Neural progenitor cell (in vitro differentiated cells): ENCODE measurements around the gene MKRN2OS. TPM values are rescaled to one million over a fixed set of nuclear protein-coding genes. Genes with fewer than 3 reads are reported as not detected.

Experiments
- DNase-seq: peaks from one replicate; pipeline ENCODE4 v3.0.0-alpha.2; 2016; ENCODE audit warnings: low spot score
- H2AFZ ChIP-seq: fragments of 200-600 bp; sonication (generic); replicated peaks from 2 replicates; pipeline ENCODE4 v1.6.1; 2016; ENCODE audit warnings: antibody characterized with exemption
- H3F3A ChIP-seq: fragments of 200-600 bp; sonication (generic); 2 replicates; pipeline ENCODE4 v1.6.1; 2016; ENCODE audit warnings: antibody characterized with exemption, low read depth
- H3K27ac ChIP-seq: fragments of 200-600 bp; sonication (generic); 2 replicates; pipeline ENCODE4 v1.5.1; 2016; ENCODE audit warnings: mild to moderate bottlenecking
- H3K27me3 ChIP-seq: fragments of 200-600 bp; sonication (generic); 2 replicates; pipeline ENCODE4 v1.6.1; 2016; ENCODE audit warnings: mild to moderate bottlenecking, moderate library complexity
- H3K36me3 ChIP-seq: fragments of 200-600 bp; sonication (generic); 2 replicates; pipeline ENCODE4 v1.5.1; 2016
- H3K4me1 ChIP-seq: fragments of 200-600 bp; sonication (generic); 2 replicates; pipeline ENCODE4 v1.6.1; 2016; ENCODE audit warnings: mixed run types
- H3K4me2 ChIP-seq: fragments of 200-600 bp; sonication (generic); 2 replicates; pipeline ENCODE4 v1.6.1; 2016
- H3K4me3 ChIP-seq: fragments of 200-600 bp; sonication (generic); 2 replicates; pipeline ENCODE4 v1.5.1; 2016
- H3K79me2 ChIP-seq: fragments of 200-600 bp; sonication (generic); 2 replicates; pipeline ENCODE4 v1.6.1; 2016; ENCODE audit warnings: low read depth
- H3K9ac ChIP-seq: fragments of 200-600 bp; sonication (generic); 2 replicates; pipeline ENCODE4 v1.6.1; 2016
- H3K9me3 ChIP-seq: fragments of 200-600 bp; sonication (generic); 2 replicates; pipeline ENCODE4 v1.5.1; 2016; ENCODE audit warnings: low read depth
- H4K20me1 ChIP-seq: fragments of 200-600 bp; sonication (generic); 2 replicates; pipeline ENCODE4 v1.6.1; 2016; ENCODE audit warnings: low read depth
- H3K27ac Mint-ChIP-seq: 3 replicates; pipeline ENCODE4 v1.8.0; 2021; ENCODE audit warnings: mixed read lengths
- H3K27me3 Mint-ChIP-seq: 2 replicates; pipeline ENCODE4 v1.8.0; 2022; ENCODE audit warnings: low read depth, mild to moderate bottlenecking, inconsistent platforms, moderate library complexity, mixed read lengths; ENCODE audit not compliant: insufficient read depth
- H3K36me3 Mint-ChIP-seq: 3 replicates; pipeline ENCODE4 v1.8.0; 2021; ENCODE audit warnings: mixed read lengths
- H3K4me1 Mint-ChIP-seq: 3 replicates; pipeline ENCODE4 v1.8.0; 2021; ENCODE audit warnings: mixed read lengths
- H3K4me3 Mint-ChIP-seq: 3 replicates; pipeline ENCODE4 v1.8.0; 2021; ENCODE audit warnings: mild to moderate bottlenecking, moderate library complexity, mixed read lengths
- H3K9me3 Mint-ChIP-seq: 3 replicates; pipeline ENCODE4 v1.8.0; 2020; ENCODE audit warnings: mixed read lengths
- EZH2 ChIP-seq: fragments of 200-600 bp; sonication (generic); IDR thresholded peaks from 2 replicates; pipeline ENCODE4 v1.6.1; 2017; ENCODE audit warnings: antibody characterized with exemption, mild to moderate bottlenecking, moderate library complexity
- EZH2phosphoT487 ChIP-seq: fragments of 200-600 bp; sonication (generic); IDR thresholded peaks from 2 replicates; pipeline ENCODE4 v1.6.1; 2017; ENCODE audit warnings: antibody characterized with exemption
- total RNA-seq: library from RNA; depleted of rRNA; stranded (reverse); fragments of >200 nt; gene quantifications from 2 replicates; pipeline ENCODE4 v1.2.3, GENCODE V29; 2015; ENCODE audit warnings: low replicate concordance
- TF ChIP-seq, protein P1 (sequence below): fragments of 200-600 bp; sonication (generic); IDR thresholded peaks from 2 replicates; pipeline ENCODE4 v1.5.1; 2017; ENCODE audit warnings: antibody characterized with exemption, mild to moderate bottlenecking

MKRN2OS gene, protein sequence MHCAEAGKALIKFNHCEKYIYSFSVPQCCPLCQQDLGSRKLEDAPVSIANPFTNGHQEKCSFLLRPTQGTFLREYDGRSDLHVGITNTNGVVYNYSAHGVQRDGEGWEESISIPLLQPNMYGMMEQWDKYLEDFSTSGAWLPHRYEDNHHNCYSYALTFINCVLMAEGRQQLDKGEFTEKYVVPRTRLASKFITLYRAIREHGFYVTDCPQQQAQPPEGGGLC
- total RNA-seq, result not detected in 2 replicates

DNA sequence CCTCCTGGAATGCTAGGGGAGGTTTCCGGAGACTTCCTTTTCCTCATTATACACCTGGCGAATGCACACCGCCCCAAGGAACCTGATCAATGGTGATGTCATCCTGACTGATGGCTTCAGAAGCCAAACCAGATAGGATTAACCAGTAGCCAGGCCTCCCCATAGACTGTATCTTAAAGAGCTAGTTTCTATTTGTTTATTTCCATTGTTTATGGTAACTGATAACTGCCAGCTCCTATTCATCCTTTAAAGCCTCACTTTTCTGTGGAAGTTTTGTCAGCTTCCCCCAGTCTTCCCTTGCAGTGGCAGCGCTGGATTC is at the start of gene MKRN2OS:
Gene MKRN2OS (minus strand): TSS at position 27 of the 319 bp plus-strand sequence. CDS start 35 bp downstream, outside the sequence.
- Mint-ChIP-seq H3K27me3 (no peaks in the 10 kb centered on the region), H3K4me3 (no peak within 1 kb of the TSS), H3K4me1 (peaks cover 12% of the 10 kb centered on the region), H3K27ac (no peak within 1 kb of the TSS), H3K9me3 (no peaks in the 10 kb centered on the region), H3K36me3 (no peaks in the 10 kb centered on the region)
- Histone ChIP-seq H3K4me2 (peak within 1 kb of the TSS; percentile 1), H3K4me3 (no peak within 1 kb of the TSS), H3K9me3 (no peaks in the 10 kb centered on the region), H2AFZ (no peak within 1 kb of the TSS), H3K36me3 (no peaks in the 10 kb centered on the region), H3K79me2 (no peaks in the 10 kb centered on the region), H4K20me1 (no peaks in the 10 kb centered on the region), H3F3A (no peaks in the 10 kb centered on the region), H3K27ac (no peak within 1 kb of the TSS), H3K4me1 (peaks cover 8% of the 10 kb centered on the region), H3K9ac (no peak within 1 kb of the TSS), H3K27me3 (peaks cover 9% of the 10 kb centered on the region)
- TF ChIP-seq, protein P1, sequence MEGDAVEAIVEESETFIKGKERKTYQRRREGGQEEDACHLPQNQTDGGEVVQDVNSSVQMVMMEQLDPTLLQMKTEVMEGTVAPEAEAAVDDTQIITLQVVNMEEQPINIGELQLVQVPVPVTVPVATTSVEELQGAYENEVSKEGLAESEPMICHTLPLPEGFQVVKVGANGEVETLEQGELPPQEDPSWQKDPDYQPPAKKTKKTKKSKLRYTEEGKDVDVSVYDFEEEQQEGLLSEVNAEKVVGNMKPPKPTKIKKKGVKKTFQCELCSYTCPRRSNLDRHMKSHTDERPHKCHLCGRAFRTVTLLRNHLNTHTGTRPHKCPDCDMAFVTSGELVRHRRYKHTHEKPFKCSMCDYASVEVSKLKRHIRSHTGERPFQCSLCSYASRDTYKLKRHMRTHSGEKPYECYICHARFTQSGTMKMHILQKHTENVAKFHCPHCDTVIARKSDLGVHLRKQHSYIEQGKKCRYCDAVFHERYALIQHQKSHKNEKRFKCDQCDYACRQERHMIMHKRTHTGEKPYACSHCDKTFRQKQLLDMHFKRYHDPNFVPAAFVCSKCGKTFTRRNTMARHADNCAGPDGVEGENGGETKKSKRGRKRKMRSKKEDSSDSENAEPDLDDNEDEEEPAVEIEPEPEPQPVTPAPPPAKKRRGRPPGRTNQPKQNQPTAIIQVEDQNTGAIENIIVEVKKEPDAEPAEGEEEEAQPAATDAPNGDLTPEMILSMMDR, result no peak
- no peak for TF ChIP-seq EZH2phosphoT487
- TF ChIP-seq EZH2, result no peak
- peak; percentile 67 for DNase-seq

DNA sequence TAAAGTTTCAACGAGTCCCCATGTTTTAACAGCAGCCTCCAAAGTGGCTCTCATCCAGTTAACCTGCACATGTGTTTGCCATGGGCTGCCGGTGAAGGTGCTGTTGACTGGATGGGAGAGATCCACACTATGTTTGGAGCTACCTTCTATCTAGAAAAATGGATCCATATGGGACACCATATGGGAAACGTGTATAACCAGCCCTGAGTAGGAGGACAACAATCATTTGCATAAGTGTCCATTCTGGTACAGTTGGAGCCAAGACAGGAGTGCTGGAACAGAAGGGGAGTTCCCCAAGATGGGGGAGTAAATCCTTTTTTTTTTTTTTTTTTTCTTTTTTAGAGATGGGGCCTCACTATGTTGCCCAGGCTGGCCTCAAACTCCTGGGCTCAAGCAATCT is 48.2 kb upstream of the MKRN2OS start:
- peaks cover 47% of the 10 kb centered on the region for H3K36me3 Mint-ChIP-seq

DNA sequence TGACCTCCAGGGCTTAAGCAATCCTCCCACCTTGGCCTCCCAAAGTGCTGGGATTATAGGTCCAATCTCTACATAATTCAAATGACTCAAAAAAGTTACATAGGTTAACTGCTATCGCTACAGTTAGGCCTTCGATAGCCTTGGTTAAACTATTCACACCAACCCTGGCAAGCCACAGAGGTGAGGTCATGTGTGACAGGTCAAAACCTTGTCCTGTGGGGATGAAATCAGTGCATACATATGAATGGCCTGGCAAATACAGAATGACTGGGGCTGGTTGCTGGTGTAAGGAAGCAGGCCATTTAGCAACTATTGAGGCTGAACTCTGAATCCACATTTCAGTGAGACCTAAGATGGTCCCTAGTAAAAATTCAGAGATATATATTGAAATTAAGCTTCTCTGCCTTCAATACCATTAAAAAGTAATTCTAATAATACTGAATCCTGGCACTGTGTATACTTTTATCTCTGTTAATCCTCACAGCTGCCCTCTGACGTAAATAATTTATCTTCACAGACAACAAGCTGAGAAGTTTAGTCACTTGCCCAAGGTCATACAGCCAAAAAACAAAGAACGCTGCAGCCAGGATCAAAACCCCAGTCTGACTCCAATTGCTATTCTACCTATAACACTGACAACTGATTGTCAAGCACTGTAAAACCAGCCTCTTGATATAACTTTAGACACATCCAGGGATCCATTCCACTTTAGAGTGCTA is 46.9 kb upstream of the MKRN2OS start:
- Mint-ChIP-seq H3K4me1 (no peaks in the 10 kb centered on the region), H3K9me3 (no peaks in the 10 kb centered on the region), H3K27me3 (no peaks in the 10 kb centered on the region), H3K36me3 (peaks cover 45% of the 10 kb centered on the region), H3K4me3 (no peak overlapping the region), H3K27ac (peak overlapping the region; percentile 63)
- Histone ChIP-seq H4K20me1 (no peaks in the 10 kb centered on the region), H3K9me3 (no peaks in the 10 kb centered on the region), H3K27me3 (no peaks in the 10 kb centered on the region), H3K36me3 (no peaks in the 10 kb centered on the region), H3K4me2 (no peak overlapping the region), H2AFZ (no peak overlapping the region), H3K4me1 (no peaks in the 10 kb centered on the region), H3K79me2 (no peaks in the 10 kb centered on the region), H3K27ac (no peak overlapping the region), H3F3A (peaks cover 4% of the 10 kb centered on the region), H3K4me3 (no peak overlapping the region), H3K9ac (no peak overlapping the region)
- DNase-seq, result no peak
- TF ChIP-seq, protein P1, result no peak
- no peak for TF ChIP-seq EZH2
- TF ChIP-seq EZH2phosphoT487, result no peak

More for the DNA sequence above, 48.2 kb upstream of the MKRN2OS start:
- Histone ChIP-seq H4K20me1 (no peaks in the 10 kb centered on the region), H3K27me3 (no peaks in the 10 kb centered on the region), H3K4me2 (no peak overlapping the region), H3K27ac (no peak overlapping the region), H3K4me1 (no peaks in the 10 kb centered on the region), H3K9ac (no peak overlapping the region), H3F3A (peaks cover 4% of the 10 kb centered on the region), H3K36me3 (peaks cover 3% of the 10 kb centered on the region), H3K9me3 (no peaks in the 10 kb centered on the region), H3K4me3 (no peak overlapping the region), H2AFZ (no peak overlapping the region), H3K79me2 (no peaks in the 10 kb centered on the region)
- Mint-ChIP-seq H3K4me3 (no peak overlapping the region), H3K9me3 (no peaks in the 10 kb centered on the region), H3K27ac (peak overlapping the region; percentile 70), H3K4me1 (no peaks in the 10 kb centered on the region), H3K27me3 (no peaks in the 10 kb centered on the region)
- no peak for TF ChIP-seq EZH2phosphoT487
- no peak for TF ChIP-seq EZH2
- TF ChIP-seq, protein P1, result no peak
- DNase-seq, result no peak
